Skeletal muscle satellite cell (primary cell): ENCODE measurements around the gene CFAP410.

Experiments used
- H3K27me3 ChIP-seq: 2 replicates; pipeline ENCODE4 v1.7.0; 2013; ENCODE audit warnings: low read length; ENCODE audit not compliant: control insufficient read depth, insufficient read depth
- H3K36me3 ChIP-seq: 2 replicates; pipeline ENCODE4 v1.7.0; 2013; ENCODE audit warnings: mild to moderate bottlenecking, control low read depth, low read length; ENCODE audit not compliant: insufficient read depth
- H3K4me1 ChIP-seq: 2 replicates; pipeline ENCODE4 v1.7.0; 2013; ENCODE audit warnings: low read length; ENCODE audit not compliant: control insufficient read depth, insufficient read depth
- H3K4me2 ChIP-seq: 2 replicates; pipeline ENCODE4 v1.7.0; 2013; ENCODE audit warnings: mild to moderate bottlenecking, low read length
- H3K4me3 ChIP-seq: 2 replicates; pipeline ENCODE4 v1.7.0; 2013; ENCODE audit warnings: low read length
- H3K9ac ChIP-seq: 2 replicates; pipeline ENCODE4 v1.7.0; 2013; ENCODE audit warnings: mild to moderate bottlenecking, low read depth, low read length, moderate library complexity
- H3K9me3 ChIP-seq: replicated peaks from 2 replicates; pipeline ENCODE4 v1.7.0; 2013; ENCODE audit warnings: mild to moderate bottlenecking, control low read depth, low read length

Gene CFAP410

GRCh38 chr21:44282370-44282769 is 56.8 kb downstream of the CFAP410 start:
- Histone ChIP-seq H3K27me3 (peaks cover 18% of the 10 kb centered on the region), H3K4me3 (no peak overlapping the region), H3K9ac (no peak overlapping the region), H3K9me3 (no peaks in the 10 kb centered on the region), H3K4me2 (no peak overlapping the region), H3K36me3 (no peaks in the 10 kb centered on the region), H3K4me1 (peaks cover 7% of the 10 kb centered on the region)

- Histone ChIP-seq H3K9me3 (no peaks in the 10 kb centered on the region), H3K27me3 (peaks cover 17% of the 10 kb centered on the region), H3K4me2 (no peak overlapping the region), H3K4me3 (no peak overlapping the region), H3K9ac (no peak overlapping the region), H3K4me1 (peaks cover 7% of the 10 kb centered on the region), H3K36me3 (no peaks in the 10 kb centered on the region)
Observed at GRCh38 chr21:44281801-44282200, 57.4 kb downstream of the CFAP410 start.

GRCh38 chr21:44279354-44280260 is 59.6 kb downstream of the CFAP410 start:
- H3K9me3 ChIP-seq = no peaks in the 10 kb centered on the region
- peaks cover 10% of the 10 kb centered on the region for H3K27me3 ChIP-seq
- no peak overlapping the region for H3K9ac ChIP-seq
- no peak overlapping the region for H3K4me2 ChIP-seq
- H3K4me3 ChIP-seq = no peak overlapping the region
- H3K4me1 ChIP-seq = no peaks in the 10 kb centered on the region
- no peaks in the 10 kb centered on the region for H3K36me3 ChIP-seq
